HUES48 (cell line): Measurements from ENCODE around the gene TBC1D26.
"Not testable (repeated sequence)": the region's sequence is repeated elsewhere in the genome, so short reads cannot be mapped to it uniquely, and the experiment has no call there.

Experiments
- H3K27ac ChIP-seq: one replicate; pipeline ENCODE4 v1.7.0; 2013; ENCODE audit warnings: low read depth, low read length, inconsistent platforms
- H3K27me3 ChIP-seq: 2 replicates; pipeline ENCODE4 v1.6.1; 2013; ENCODE audit warnings: mild to moderate bottlenecking, low read length; ENCODE audit not compliant: control insufficient read depth, insufficient read depth
- H3K36me3 ChIP-seq: 2 replicates; pipeline ENCODE4 v1.6.1; 2013; ENCODE audit warnings: low read length; ENCODE audit not compliant: control insufficient read depth, insufficient read depth
- H3K4me1 ChIP-seq: 2 replicates; pipeline ENCODE4 v1.6.1; 2013; ENCODE audit warnings: mild to moderate bottlenecking, low read length; ENCODE audit not compliant: control insufficient read depth, insufficient read depth
- H3K4me3 ChIP-seq: 2 replicates; pipeline ENCODE4 v1.5.1; 2013; ENCODE audit warnings: mild to moderate bottlenecking, low read depth, low read length
- H3K9ac ChIP-seq: 2 replicates; pipeline ENCODE4 v1.6.1; 2013; ENCODE audit warnings: mild to moderate bottlenecking, low read depth, low read length, moderate library complexity
- H3K9me3 ChIP-seq: 2 replicates; pipeline ENCODE4 v1.6.1; 2013; ENCODE audit warnings: low read length; ENCODE audit not compliant: control insufficient read depth, insufficient read depth

TBC1D26 gene

GRCh38 chr17:15730535-15730934 is 1.5 kb upstream of the TBC1D26 start:
- H3K4me1 ChIP-seq, H3K9me3 ChIP-seq, H3K9ac ChIP-seq, H3K27me3 ChIP-seq, H3K36me3 ChIP-seq, H3K27ac ChIP-seq, H3K4me3 ChIP-seq: not testable (repeated sequence)

GRCh38 chr17:15733174-15733789 is 1.2 kb downstream of the TBC1D26 start:
- H3K27ac ChIP-seq, H3K4me1 ChIP-seq, H3K27me3 ChIP-seq, H3K36me3 ChIP-seq, H3K9me3 ChIP-seq, H3K9ac ChIP-seq, H3K4me3 ChIP-seq: not testable (repeated sequence)

GRCh38 chr17:15736578-15736977 is 4.5 kb downstream of the TBC1D26 start:
- H3K4me1 ChIP-seq, H3K36me3 ChIP-seq, H3K9ac ChIP-seq, H3K9me3 ChIP-seq, H3K4me3 ChIP-seq, H3K27me3 ChIP-seq, H3K27ac ChIP-seq: not testable (repeated sequence)

GRCh38 chr17:15738066-15738465 is 6.0 kb downstream of the TBC1D26 start:
- Histone ChIP-seq H3K9me3 (no peaks in the 10 kb centered on the region), H3K9ac (no peak overlapping the region), H3K4me1 (no peaks in the 10 kb centered on the region), H3K27me3 (no peaks in the 10 kb centered on the region), H3K36me3 (no peaks in the 10 kb centered on the region), H3K4me3 (no peak overlapping the region), H3K27ac (no peak overlapping the region)

- not testable (repeated sequence) for H3K9me3 ChIP-seq, H3K27ac ChIP-seq, H3K27me3 ChIP-seq, H3K4me1 ChIP-seq, H3K36me3 ChIP-seq, H3K9ac ChIP-seq, H3K4me3 ChIP-seq
Measured at GRCh38 chr17:15739259-15739658, 7.2 kb downstream of the TBC1D26 start.

GRCh38 chr17:15740041-15740440 is 8.0 kb downstream of the TBC1D26 start:
- H3K27ac ChIP-seq, H3K27me3 ChIP-seq, H3K9me3 ChIP-seq, H3K9ac ChIP-seq, H3K4me3 ChIP-seq, H3K36me3 ChIP-seq, H3K4me1 ChIP-seq: not testable (repeated sequence)

GRCh38 chr17:15740570-15741120 is 8.6 kb downstream of the TBC1D26 start:
- Histone ChIP-seq H3K4me3 (no peak overlapping the region), H3K27ac (no peak overlapping the region), H3K9ac (no peak overlapping the region), H3K36me3 (no peaks in the 10 kb centered on the region), H3K4me1 (no peaks in the 10 kb centered on the region), H3K9me3 (no peaks in the 10 kb centered on the region), H3K27me3 (no peaks in the 10 kb centered on the region)

GRCh38 chr17:15741624-15742023 is 9.5 kb downstream of the TBC1D26 start:
- Histone ChIP-seq H3K27ac (no peak overlapping the region), H3K9ac (no peak overlapping the region), H3K9me3 (peaks cover 1% of the 10 kb centered on the region; the same call in 1 of the 2 replicates), H3K4me1 (no peaks in the 10 kb centered on the region), H3K27me3 (no peaks in the 10 kb centered on the region), H3K36me3 (no peaks in the 10 kb centered on the region), H3K4me3 (no peak overlapping the region)

GRCh38 chr17:15742051-15742795 is 10.1 kb downstream of the TBC1D26 start:
- H3K27ac ChIP-seq: no peak overlapping the region
- H3K27me3 ChIP-seq: no peaks in the 10 kb centered on the region
- peaks cover 4% of the 10 kb centered on the region; the same call in 1 of the 2 replicates for H3K9me3 ChIP-seq
- no peaks in the 10 kb centered on the region for H3K36me3 ChIP-seq
- no peaks in the 10 kb centered on the region for H3K4me1 ChIP-seq
- H3K4me3 ChIP-seq: no peak overlapping the region
- no peak overlapping the region for H3K9ac ChIP-seq

GRCh38 chr17:15742921-15743320 is 10.8 kb downstream of the TBC1D26 start:
- H3K9me3 ChIP-seq: peaks cover 4% of the 10 kb centered on the region; the same call in 1 of the 2 replicates
- H3K36me3 ChIP-seq: no peaks in the 10 kb centered on the region
- no peaks in the 10 kb centered on the region for H3K27me3 ChIP-seq
- H3K4me3 ChIP-seq: no peak overlapping the region
- H3K4me1 ChIP-seq: no peaks in the 10 kb centered on the region
- no peak overlapping the region for H3K27ac ChIP-seq
- no peak overlapping the region for H3K9ac ChIP-seq

- no peak overlapping the region for H3K9ac ChIP-seq
- H3K9me3 ChIP-seq: peaks cover 4% of the 10 kb centered on the region; the same call in 1 of the 2 replicates
- no peaks in the 10 kb centered on the region for H3K4me1 ChIP-seq
- H3K27me3 ChIP-seq: no peaks in the 10 kb centered on the region
- no peaks in the 10 kb centered on the region for H3K36me3 ChIP-seq
- no peak overlapping the region for H3K4me3 ChIP-seq
- no peak overlapping the region for H3K27ac ChIP-seq
Measured at GRCh38 chr17:15744074-15744676, 12.1 kb downstream of the TBC1D26 start.
